Hepatocyte (in vitro differentiated cells): Measurements from ENCODE around the gene DNTT. TPM values are rescaled to one million over a fixed set of nuclear protein-coding genes. Genes with fewer than 3 reads are reported as not detected.

Experiments
- DNase-seq: peaks from one replicate; pipeline ENCODE4 v3.0.0-alpha.2; 2016; ENCODE audit warnings: low spot score
- H2AFZ ChIP-seq: fragments of 200-600 bp; sonication (generic); 2 replicates; pipeline ENCODE4 v1.6.0; 2016; ENCODE audit warnings: antibody characterized with exemption, mild to moderate bottlenecking
- H3K27ac ChIP-seq: fragments of 200-600 bp; sonication (generic); 2 replicates; pipeline ENCODE4 v1.5.1; 2016; ENCODE audit warnings: mild to moderate bottlenecking
- H3K27me3 ChIP-seq: fragments of 200-600 bp; sonication (generic); 2 replicates; pipeline ENCODE4 v1.6.1; 2016
- H3K36me3 ChIP-seq: fragments of 200-600 bp; sonication (generic); replicated peaks from 2 replicates; pipeline ENCODE4 v1.5.1; 2016; ENCODE audit warnings: low read depth; ENCODE audit not compliant: insufficient read depth
- H3K4me1 ChIP-seq: fragments of 200-600 bp; sonication (generic); 2 replicates; pipeline ENCODE4 v1.5.1; 2016; ENCODE audit warnings: mild to moderate bottlenecking, moderate library complexity; ENCODE audit not compliant: insufficient read depth
- H3K4me2 ChIP-seq: fragments of 200-600 bp; sonication (generic); 2 replicates; pipeline ENCODE4 v1.6.0; 2016
- H3K4me3 ChIP-seq: fragments of 200-600 bp; sonication (generic); 2 replicates; pipeline ENCODE4 v1.5.1; 2016; ENCODE audit warnings: mild to moderate bottlenecking
- H3K79me2 ChIP-seq: fragments of 200-600 bp; sonication (generic); 2 replicates; pipeline ENCODE4 v1.6.0; 2017; ENCODE audit warnings: mild to moderate bottlenecking
- H3K9me2 ChIP-seq: fragments of 200-600 bp; sonication (generic); replicated peaks from 2 replicates; pipeline ENCODE4 v1.6.0; 2017; ENCODE audit warnings: mild to moderate bottlenecking; ENCODE audit not compliant: insufficient read depth
- H3K9me3 ChIP-seq: fragments of 200-600 bp; sonication (generic); 2 replicates; pipeline ENCODE4 v1.5.1; 2016; ENCODE audit warnings: low read depth, mild to moderate bottlenecking
- H4K20me1 ChIP-seq: fragments of 200-600 bp; sonication (generic); 2 replicates; pipeline ENCODE4 v1.6.0; 2016; ENCODE audit warnings: mild to moderate bottlenecking; ENCODE audit not compliant: insufficient read depth, poor library complexity, severe bottlenecking
- CTCF ChIP-seq: fragments of 200-600 bp; sonication (generic); IDR thresholded peaks from 2 replicates; pipeline ENCODE4 v1.5.1; 2016; ENCODE audit warnings: antibody characterized with exemption, mild to moderate bottlenecking; ENCODE audit not compliant: poor library complexity
- EZH2 ChIP-seq: fragments of 200-600 bp; sonication (generic); IDR thresholded peaks from 2 replicates; pipeline ENCODE4 v1.6.1; 2016; ENCODE audit warnings: antibody characterized with exemption, mild to moderate bottlenecking, borderline replicate concordance
- EZH2phosphoT487 ChIP-seq: fragments of 200-600 bp; sonication (generic); IDR thresholded peaks from one replicate; pipeline ENCODE4 v1.6.1; 2018; ENCODE audit warnings: antibody characterized with exemption, mild to moderate bottlenecking, low read depth, moderate library complexity; ENCODE audit not compliant: unreplicated experiment, severe bottlenecking
- WGBS: methylation state at CpG from one replicate; pipeline ENCODE4 v1.1.6; 2016; ENCODE audit warnings: low lambda C conversion rate; ENCODE audit errors: missing lambda C conversion rate; 5-methylcytosine and 5-hydroxymethylcytosine counted together
- polyA plus RNA-seq: library from polyadenylated mRNA; unstranded; fragments of >200 nt; fragmentation: Nextera tagmentation; extraction: Ambion mirVana; gene quantifications from 2 replicates; pipeline ENCODE4 v1.2.1, GENCODE V29; 2016
- total RNA-seq: library from RNA; depleted of rRNA; stranded (reverse); fragments of >200 nt; gene quantifications from 2 replicates; pipeline ENCODE4 v1.2.3, GENCODE V29; 2014

DNTT gene
- total and polyA plus RNA-seq, 2 experiments from 2014 or later = 0.10 TPM; not detected in 1

- no peak for DNase-seq
- peak overlapping the region; percentile 57 for H2AFZ ChIP-seq
- no peaks in the 10 kb centered on the region for H3K9me3 ChIP-seq
- WGBS = 44% methylated on average over 5 of the region's 5 CpGs
- H3K27me3 ChIP-seq = no peaks in the 10 kb centered on the region
- H3K27ac ChIP-seq = peak overlapping the region; percentile 74
- H3K79me2 ChIP-seq = no peaks in the 10 kb centered on the region
- TF ChIP-seq EZH2 (no peak), EZH2phosphoT487 (no peak)
- H3K4me2 ChIP-seq = peak overlapping the region; percentile 70
- no peaks in the 10 kb centered on the region for H4K20me1 ChIP-seq
- no peaks in the 10 kb centered on the region for H3K36me3 ChIP-seq
- H3K4me3 ChIP-seq = peak overlapping the region; percentile 3
- H3K4me1 ChIP-seq = peaks cover 14% of the 10 kb centered on the region
- H3K9me2 ChIP-seq = no peaks in the 10 kb centered on the region
Measured at GRCh38 chr10:96288151-96288621, 16.0 kb upstream of the DNTT start.

GRCh38 chr10:96289218-96289910 lies 14.9 kb upstream of the DNTT start:
- no peaks in the 10 kb centered on the region for H3K27me3 ChIP-seq
- no peaks in the 10 kb centered on the region for H3K36me3 ChIP-seq
- no peak overlapping the region for H2AFZ ChIP-seq
- no peaks in the 10 kb centered on the region for H3K9me2 ChIP-seq
- TF ChIP-seq CTCF = no peak
- no peak overlapping the region for H3K27ac ChIP-seq
- H3K4me3 ChIP-seq = no peak overlapping the region
- no peak overlapping the region for H3K4me2 ChIP-seq
- H3K4me1 ChIP-seq = peaks cover 14% of the 10 kb centered on the region
- DNase-seq = no peak
- H3K79me2 ChIP-seq = no peaks in the 10 kb centered on the region
- WGBS = 93% methylated on average over 9 of the region's 9 CpGs
- H4K20me1 ChIP-seq = no peaks in the 10 kb centered on the region
- no peaks in the 10 kb centered on the region for H3K9me3 ChIP-seq

- Histone ChIP-seq H3K4me1 (peaks cover 14% of the 10 kb centered on the region), H3K9me3 (no peaks in the 10 kb centered on the region), H4K20me1 (no peaks in the 10 kb centered on the region), H3K27ac (no peak overlapping the region), H3K27me3 (no peaks in the 10 kb centered on the region), H3K9me2 (no peaks in the 10 kb centered on the region), H3K4me3 (no peak overlapping the region), H3K79me2 (no peaks in the 10 kb centered on the region), H2AFZ (no peak overlapping the region), H3K4me2 (no peak overlapping the region), H3K36me3 (no peaks in the 10 kb centered on the region)
- WGBS = 90% methylated on average over 4 of the region's 4 CpGs
- TF ChIP-seq EZH2 (no peak), EZH2phosphoT487 (no peak), CTCF (no peak)
- DNase-seq = no peak
Measured at GRCh38 chr10:96290368-96291133, 13.7 kb upstream of the DNTT start.
